ENCODE data around the gene MST1.

The MST1 gene

DNA sequence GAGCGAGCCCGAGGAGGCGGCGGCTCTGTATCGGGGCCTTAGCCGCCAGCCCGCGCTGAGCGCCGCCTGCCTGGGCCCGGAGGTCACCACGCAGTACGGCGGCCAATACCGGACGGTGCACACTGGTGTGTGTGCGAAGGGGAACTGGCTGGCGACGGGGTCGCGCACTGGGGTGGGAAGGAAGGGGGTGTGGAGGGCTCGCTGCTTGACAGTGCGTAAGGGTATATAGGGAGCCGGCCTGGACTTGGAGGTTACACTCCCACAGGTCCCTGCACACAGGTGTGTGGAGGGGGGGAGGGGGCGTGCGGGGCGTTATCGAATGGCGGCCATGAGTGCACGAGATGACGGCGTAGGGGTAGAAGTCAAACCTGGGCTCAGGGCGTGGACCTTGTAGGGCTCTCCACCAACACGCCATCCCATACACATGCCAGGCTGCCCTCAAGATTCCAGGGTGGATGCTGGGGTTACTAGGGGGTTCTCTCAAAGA, 14.7 kb downstream of the MST1 start:
- DNase-seq (ENCODE audit: low read depth) = no peak

DNA sequence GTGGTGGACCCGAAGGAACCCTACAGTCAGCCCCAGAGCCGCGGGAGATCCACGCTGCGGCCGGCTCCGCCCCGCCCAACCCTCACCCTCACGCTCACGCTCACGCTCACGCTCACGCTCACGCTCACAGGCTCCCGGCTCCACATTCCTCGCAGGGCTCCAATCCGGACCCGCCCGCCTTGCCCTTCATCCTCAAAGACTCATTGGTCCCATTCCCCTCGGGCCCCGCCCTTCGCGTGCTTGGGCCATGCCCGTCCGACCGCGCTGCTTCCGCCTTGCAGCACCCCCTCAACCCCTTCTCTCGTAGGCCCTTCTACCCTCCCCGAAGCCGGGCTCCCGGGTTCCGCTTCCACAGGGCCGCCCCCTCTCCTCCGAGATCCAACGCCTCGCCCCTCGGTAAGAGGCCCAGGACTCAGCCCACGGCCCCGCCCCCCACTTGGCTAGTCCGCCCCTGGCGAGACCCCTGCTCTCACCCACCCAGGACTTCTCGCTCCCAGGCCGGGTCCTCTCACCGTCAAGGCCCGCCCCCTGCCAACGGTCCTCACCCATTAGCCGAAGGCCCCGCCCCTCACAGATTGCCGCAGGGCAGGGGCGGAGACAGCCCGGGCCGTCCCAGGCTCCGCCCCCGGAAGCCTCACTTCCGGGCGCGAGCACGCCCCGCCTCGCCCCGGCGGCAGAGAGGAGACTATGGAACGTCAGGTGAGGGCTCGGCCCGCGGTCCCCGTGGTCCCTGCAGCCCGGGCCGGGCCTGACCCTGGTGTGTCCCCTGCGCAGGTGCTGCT, 15.4 kb downstream of the MST1 start, which contains the start of gene APEH:
TSS of gene APEH (plus strand) at position 637 of the 782 bp plus-strand sequence. CDS start at position 688, 51 bp downstream.
- peak; percentile 98 for DNase-seq (ENCODE audit: low read depth)

DNA sequence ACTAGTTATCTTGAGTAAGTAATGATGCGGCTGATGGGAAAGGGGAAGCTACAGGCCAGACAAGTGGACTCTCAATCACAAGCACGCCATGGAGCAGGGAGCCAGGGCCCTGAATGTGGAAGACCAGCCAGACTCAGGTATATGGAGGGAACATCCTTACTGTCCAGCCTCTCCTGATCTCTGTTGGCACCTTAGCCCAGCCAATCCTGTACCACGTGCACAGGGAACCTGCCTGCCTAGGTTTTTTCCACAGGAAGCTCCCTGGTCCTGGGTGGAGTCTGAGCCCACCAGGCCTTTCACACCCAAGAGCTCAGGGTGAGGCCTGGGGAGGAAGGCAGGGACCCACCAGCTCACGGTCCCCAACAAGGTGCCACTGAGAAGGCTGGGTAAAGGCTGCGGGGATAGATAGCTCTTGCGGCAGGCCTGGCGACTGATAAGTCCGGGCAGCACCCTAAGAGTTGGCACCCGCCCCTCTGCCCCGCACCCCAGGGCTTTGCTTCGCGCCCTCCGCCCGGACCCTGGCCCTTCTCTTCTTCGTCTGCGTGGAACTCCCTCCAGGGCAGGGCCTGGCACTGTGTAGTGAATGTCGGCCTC, 16.1 kb downstream of the MST1 start:
- no peak for DNase-seq (ENCODE audit: low read depth)

DNA sequence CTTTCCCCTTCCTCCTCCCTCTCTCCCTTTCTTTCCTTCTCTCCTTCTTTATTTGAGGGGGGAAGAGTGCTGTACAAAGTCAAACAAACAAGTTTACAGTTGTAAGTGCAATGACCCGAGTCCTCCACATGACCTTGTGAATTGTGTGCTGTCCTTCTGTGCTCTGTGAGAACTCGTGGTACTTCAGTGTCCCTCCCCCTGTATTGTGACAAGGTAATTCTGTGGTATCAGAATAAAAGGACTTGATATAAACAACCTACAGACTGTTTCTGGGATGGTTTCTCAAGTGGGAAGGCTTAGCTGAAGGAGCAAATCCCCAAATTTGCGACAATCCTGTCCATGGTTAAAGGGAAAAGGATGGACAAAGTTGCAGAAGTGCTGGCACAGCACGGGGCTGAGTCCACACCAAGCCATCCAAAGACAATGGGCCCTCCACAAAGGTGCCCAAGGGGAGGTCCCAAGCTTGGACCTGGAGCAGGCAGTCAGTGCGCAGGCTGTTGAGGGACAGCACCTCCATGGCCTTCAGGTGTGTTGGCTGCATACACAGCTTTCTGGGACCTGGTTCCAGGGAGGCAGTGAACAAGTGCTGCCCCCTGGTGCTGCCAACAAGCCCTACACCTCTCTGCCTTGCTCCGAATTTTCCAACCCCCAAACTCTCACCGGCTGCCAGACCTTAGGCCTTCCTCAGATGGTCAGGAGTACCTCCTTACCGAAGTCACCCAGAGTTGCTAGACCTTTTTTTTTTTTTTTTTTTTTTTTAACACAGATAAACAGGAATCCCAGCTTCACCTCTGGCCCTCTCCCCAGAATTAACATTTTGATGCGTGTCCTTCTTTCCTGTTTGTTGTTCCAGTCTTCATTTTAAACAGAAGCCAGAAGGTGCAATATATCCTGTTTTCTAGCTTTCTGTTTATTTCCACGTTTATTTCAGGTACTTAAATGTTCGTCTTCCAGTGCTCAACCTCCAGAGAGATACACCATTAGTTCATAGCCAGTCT, 17.7 kb downstream of the MST1 start:
- peak; percentile 48 for DNase-seq (ENCODE audit: low read depth)

DNA sequence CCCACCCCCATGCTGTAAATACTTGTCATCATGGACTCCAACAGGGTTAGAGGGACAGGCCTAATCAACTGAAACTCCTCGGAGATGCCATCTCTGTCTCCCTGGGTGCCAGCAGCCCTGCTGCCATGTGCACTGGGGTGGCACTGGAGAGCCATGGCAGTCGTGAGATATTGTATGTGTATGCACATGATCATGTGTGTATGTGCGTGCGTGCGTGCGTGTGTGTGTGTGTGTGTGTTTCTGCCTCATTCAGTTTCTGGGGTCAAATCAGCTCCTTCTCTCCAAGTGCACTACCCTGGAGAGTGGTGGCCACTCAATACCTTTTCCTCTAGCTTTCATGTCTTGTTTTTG, 18.4 kb downstream of the MST1 start:
- DNase-seq (ENCODE audit: low read depth) = no peak

DNA sequence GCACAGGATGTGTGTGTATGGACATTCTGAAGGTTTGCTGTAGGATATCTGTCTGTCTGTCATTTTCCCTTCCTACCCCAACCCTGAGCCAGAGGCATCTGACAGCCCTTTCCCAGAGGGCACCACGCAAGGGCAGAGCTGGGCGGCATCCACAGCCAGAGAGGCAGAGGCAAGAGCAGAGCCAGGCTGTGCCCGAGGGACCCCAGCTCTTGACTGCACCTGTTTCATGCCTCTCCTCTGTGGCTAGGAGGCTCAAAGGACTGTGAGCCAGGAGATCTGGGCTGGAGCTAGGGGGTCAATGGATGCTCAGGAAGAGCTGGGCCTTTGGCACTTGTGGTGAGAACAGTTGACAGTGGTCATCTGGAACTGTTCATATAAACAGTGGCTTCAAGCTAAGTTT, 19.9 kb downstream of the MST1 start:
- no peak for DNase-seq (ENCODE audit: low read depth)

DNA sequence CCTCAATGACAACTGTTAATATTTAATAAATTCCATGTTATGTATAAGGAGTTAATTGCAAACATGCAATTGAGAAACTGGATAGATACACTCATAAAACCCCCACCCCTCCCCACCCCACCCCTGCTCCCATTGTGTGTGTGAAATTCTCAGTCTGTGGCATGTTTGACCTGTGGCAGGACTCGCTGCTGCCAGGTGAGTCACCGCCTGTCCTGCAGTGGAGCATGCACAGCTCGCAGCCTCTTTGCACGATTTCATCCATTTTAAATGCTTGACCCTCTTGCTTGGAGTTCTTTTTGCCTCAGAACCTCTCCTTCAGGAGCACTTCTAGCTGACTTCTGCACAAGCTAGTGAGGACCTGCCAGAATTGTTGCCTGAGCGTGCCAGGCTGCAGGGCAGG, 20.4 kb downstream of the MST1 start:
- DNase-seq (ENCODE audit: low read depth) = peak; percentile 20

DNA sequence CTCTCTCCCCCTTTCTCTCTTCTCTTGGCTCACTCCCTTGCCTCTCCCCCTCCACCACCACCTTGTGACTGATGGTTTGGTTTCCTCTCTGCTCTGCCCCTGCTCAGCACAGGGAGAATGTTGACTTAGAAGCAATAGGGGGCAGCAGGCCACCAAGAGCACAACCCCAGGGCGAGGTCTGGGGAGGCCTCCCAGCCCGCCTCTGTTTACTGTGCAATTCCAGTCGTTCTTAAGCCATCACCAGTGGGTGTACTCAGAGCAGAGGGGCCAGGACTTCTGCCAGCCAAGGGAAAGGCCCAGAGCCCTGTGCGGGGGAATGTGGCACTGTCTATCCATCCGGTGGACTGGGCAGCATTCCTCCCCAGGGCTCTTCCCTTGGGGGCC, 20.9 kb downstream of the MST1 start:
- peak; percentile 16 for DNase-seq (ENCODE audit: low read depth)

DNA sequence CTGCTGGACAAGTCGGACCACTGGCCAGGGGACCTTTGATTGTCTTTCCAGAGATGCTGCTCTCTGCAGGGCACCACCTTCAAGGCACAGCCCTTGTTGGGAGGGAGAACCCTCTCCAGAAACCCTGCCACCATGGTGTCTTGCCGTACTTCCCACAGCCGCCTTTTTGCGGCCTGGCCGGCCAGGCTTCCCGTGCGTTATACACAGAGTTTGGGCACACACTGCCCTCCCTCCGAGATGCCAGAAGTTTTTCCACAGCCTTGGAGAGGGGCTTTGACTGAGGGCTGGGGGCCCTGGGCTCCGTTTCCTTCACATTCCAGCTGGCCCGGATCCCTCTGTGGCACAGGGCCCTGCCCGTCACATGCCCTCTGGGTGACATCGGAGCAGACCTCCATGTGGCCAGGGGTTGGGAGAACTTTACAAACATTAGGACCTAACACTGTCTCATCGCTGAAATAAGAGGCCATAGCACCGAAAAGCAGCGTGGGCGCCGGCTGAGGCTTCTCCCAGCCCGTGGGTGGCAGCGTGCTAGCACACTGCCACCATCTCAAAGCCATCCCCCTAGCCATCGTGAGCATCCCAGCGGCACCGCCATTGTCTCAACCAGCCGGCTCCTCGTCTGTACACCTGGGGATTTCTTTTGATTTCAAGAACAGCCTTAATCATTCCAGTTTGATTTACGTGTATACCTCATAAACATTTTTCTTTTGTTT, 21.4 kb downstream of the MST1 start:
- DNase-seq (ENCODE audit: low read depth) = no peak

DNA sequence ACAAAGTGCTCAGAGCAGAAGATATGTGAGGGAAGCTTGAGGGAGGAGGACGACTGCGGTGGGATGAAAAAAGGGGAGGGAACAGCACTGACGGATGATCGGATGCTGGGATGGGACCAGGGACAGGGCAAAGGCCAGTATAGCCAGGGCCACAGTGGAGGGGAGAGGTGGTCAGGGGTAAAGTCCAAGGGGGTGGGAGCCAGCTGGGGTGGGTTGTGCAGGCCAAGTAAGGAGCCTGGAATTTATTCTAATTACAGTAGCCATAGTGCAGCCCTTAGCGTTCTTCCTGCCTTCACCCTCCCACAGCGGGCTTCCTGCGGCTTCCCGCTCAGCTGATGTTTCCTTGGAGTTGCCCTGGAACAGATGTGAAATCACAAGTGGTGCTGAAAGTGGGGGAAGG, 22.7 kb downstream of the MST1 start:
- DNase-seq (ENCODE audit: low read depth) = no peak

DNA sequence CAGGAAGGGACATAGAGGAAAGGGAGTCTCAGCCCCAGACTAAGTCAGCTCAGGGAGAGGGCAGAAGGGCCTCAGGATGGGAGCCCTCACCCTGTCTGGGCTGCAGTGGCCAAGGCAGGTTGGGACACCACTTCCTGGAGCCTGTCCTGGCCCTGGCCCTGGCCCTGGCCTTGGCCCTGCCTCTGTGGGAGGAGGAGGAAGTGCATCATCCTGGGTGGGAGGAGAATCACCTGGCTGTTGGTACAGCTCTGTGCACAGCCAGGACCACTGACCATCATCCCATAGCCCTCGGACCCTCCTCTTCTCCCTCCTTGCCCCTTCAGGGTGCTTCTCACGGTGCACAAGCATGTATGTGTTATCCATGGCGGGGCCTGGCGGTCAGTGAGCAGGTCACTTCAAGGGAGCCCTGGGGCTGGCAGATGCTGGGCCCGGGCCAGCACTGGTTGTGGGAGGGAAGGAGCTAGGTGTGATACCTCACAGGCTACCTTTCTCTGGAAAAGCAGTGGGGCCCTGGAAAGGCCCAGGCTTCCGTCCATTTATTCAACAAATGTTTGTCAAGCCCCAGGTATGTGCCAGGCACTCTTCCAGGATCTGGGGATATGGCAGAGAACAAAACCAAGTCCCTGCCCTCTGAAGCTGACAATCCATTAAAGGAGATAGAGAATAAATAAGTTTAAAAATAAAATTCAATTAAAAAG, 23.3 kb downstream of the MST1 start:
- no peak for DNase-seq (ENCODE audit: low read depth)

DNA sequence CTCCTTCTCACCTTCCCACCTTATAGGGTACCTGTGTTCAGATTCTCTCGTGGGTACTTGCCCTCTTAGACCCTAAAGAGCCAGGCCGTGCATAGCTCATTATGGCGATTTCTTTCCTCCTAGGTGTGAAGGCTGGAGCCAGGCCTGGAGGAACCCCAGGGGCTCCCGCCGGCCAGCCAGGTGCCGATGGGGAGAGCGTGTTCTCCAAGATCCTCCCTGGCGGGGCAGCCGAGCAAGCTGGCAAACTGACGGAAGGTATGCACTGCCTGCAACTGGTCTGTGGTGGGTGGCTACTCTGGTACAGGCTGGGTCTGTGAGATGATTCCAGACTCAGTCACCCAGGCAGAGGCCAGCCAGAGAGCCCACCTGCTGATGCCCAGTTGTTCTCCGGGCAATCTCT, 25.0 kb downstream of the MST1 start:
- no peak for DNase-seq (ENCODE audit: low read depth)

DNA sequence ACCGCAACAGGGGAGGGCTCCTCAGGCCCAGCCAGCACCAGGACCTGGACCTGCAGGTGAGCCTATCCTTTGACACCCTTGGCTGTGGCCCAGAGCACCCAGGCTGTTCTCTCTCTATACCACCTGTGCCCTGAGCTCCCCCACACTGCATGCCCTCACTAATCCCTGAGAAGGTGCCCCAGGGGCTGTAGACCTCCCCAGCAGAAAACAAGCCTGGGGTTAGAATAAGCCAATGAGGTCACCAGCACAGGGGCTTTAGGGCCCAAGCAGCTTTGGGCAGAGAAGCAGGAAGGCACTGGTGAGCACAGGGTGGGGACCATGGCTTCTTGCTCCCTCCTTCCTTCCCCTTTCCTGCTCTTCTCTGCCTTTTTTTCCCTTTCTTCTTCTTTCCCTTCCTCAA, 25.4 kb downstream of the MST1 start:
- DNase-seq (ENCODE audit: low read depth) = no peak

DNA sequence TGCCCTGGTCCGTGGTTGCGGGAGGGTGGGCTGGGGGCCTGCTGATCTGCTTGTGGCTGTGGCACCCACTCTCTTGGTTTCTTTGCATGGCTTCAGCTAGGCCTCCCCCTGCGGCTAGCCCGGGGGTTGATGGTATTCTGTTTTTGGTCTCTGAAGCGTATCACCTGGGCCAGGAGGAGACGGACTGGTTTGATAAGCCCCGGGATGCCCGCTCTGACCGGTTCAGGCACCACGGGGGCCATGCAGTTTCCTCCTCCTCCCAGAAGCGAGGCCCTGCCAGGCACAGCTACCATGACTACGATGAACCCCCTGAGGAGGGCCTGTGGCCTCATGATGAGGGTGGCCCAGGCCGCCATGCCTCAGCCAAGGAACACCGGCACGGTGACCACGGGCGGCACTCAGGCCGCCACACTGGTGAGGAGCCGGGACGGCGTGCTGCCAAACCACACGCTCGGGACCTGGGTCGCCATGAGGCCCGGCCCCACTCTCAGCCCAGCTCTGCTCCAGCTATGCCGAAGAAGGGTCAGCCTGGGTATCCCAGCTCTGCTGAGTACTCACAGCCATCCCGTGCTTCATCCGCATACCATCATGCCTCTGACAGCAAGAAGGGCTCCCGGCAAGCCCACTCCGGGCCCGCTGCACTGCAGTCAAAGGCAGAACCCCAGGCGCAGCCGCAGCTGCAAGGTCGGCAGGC, 26.4 kb downstream of the MST1 start:
- DNase-seq (ENCODE audit: low read depth) = no peak

DNA sequence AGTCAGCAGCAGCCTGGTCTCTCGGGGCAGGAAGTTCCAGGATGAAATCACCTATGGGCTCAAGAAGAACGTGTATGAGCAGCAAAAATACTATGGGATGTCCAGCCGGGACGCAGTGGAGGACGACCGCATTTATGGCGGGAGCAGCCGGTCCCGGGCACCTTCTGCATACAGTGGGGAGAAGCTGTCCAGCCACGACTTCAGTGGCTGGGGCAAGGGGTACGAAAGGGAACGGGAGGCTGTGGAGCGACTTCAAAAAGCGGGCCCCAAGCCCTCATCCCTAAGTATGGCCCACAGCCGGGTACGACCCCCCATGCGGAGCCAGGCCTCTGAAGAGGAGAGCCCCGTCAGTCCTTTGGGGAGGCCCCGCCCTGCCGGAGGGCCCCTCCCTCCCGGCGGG, 27.3 kb downstream of the MST1 start:
- DNase-seq (ENCODE audit: low read depth) = no peak

DNA sequence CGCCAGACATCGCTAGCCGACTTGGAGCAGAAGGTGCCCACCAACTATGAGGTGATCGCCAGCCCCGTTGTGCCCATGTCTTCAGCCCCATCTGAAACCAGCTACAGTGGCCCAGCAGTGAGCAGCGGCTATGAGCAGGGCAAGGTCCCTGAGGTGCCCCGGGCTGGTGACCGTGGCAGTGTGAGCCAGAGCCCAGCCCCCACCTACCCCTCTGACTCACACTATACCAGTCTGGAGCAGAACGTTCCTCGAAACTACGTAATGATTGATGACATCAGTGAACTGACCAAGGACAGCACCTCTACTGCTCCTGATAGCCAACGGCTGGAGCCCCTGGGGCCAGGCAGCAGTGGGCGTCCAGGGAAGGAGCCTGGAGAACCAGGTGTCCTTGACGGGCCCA, 28.0 kb downstream of the MST1 start:
- DNase-seq (ENCODE audit: low read depth) = peak; percentile 56

DNA sequence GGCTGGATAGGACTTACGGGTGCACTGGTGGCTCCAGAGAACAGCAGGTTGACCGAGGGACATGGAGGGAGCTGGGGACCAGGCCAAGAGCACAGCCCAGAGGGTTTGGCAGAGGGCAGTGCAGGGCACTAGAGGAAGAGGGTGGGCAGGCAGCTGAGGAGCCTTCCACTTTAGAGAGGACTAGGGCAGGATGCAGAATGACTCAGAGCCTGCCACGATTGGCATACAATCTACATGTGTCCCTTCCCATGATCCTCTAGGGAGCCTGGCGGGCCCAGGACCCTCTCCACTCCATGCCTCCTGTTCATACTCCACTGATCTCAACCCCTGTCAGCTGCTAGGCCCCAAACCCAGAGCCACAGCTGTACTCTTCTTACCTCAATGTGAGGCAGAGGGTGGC, 29.5 kb downstream of the MST1 start:
- DNase-seq (ENCODE audit: low read depth) = no peak

DNA sequence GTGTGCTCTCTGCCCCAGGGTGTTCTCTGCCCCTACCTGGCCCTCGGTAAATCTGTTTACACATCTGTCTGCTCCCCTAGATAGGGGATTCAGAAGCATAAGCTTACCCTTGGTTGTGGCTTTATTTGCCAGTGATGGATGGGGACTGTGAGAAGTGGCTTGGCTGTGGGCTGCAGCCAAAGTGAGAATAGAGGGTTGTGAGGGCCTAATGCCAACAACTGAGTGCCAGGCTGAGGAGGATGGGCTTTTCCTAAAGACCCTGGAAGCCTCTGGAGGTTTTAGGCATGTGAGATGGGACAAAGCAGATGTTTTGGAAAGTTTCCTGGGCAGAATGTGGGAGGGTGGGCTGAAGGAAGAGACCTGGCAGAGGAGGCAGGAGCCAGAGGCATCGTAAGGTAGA, 30.6 kb downstream of the MST1 start:
- DNase-seq (ENCODE audit: low read depth) = no peak

DNA sequence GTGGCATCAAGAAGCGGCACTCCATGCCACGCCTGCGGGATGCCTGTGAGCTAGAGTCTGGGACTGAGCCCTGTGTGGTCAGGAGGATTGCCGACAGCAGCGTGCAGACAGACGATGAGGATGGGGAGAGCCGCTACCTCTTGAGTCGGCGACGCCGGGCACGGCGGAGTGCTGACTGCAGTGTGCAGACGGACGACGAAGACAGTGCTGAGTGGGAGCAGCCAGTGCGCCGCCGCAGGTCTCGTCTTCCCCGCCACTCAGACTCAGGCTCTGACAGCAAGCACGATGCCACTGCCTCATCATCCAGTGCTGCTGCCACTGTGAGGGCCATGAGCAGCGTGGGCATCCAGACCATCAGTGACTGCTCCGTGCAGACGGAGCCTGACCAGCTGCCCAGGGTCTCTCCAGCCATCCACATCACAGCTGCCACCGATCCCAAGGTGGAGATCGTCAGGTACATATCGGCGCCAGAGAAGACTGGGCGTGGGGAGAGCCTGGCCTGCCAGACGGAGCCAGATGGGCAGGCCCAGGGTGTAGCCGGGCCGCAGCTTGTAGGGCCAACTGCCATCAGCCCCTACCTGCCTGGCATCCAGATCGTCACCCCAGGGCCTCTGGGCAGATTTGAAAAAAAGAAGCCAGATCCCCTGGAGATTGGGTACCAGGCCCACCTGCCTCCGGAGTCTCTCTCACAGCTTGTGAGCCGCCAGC, 31.9 kb downstream of the MST1 start:
- no peak for DNase-seq (ENCODE audit: low read depth)

DNA sequence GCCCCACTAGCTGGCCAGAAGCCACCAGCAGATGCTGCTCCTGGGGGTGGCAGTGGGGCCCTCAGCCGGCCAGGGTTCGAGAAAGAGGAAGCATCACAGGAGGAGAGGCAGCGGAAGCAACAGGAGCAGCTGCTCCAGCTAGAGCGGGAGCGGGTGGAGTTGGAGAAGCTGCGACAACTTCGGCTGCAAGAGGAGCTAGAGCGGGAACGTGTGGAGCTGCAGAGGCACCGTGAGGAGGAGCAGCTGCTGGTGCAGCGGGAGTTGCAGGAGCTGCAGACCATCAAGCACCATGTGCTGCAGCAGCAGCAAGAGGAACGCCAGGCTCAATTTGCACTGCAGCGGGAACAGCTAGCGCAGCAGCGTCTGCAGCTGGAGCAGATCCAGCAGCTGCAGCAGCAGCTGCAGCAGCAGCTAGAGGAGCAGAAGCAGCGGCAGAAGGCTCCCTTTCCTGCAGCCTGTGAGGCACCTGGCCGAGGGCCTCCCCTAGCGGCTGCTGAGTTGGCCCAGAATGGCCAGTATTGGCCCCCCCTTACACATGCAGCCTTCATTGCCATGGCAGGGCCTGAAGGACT, 32.6 kb downstream of the MST1 start:
- no peak for DNase-seq (ENCODE audit: low read depth)

All from amniotic epithelial cell (primary cell).